K562 (cell line): Measurements from ENCODE around the gene AKT3. TPM values are rescaled to one million over a fixed set of nuclear protein-coding genes. Genes with fewer than 3 reads are reported as not detected.

Experiments used
- ATAC-seq: fragments of 200-7000 bp; cut with Tn5 transposase; 3 replicates; pipeline ENCODE4 v1.9.1; 2020; ENCODE audit warnings: moderate library complexity
- BruUV-seq: library from RNA; stranded (reverse); fragments of 400-500 nt; replicated peaks from 2 replicates; lab custom pipeline; 2021; lab: Mats Ljungman, UMichigan
- CTCF ChIA-PET: fragments of 300-600 bp; formaldehyde crosslinking; extraction: SDS; loops from one replicate; lab custom pipeline; 2021; ENCODE audit warnings: low intra/inter-chr PET ratio; lab: Yijun Ruan, JAX
- POLR2A ChIA-PET: fragments of 300-600, 350-650 bp; sonication (Branson Sonifier 250); formaldehyde crosslinking; extraction: SDS; loops from one replicate; lab custom pipeline; 2021; ENCODE audit warnings: antibody characterized with exemption, inconsistent platforms; lab: Yijun Ruan, JAX
- DNase-seq, 4 experiments: peaks; one replicate each; pipeline versions ENCODE4 v3.0.0 to v3.0.0-alpha.2; 2011 to 2018; ENCODE audit warnings: low spot score in 3 of 4, mixed read lengths in 3 of 4; ENCODE audit errors: extremely low read depth in 1 of 4
- FAIRE-seq: peaks from 2 replicates; lab custom pipeline; 2011; peaks lifted over from hg19 to GRCh38; lab: Jason Lieb, UNC
- H2AFZ ChIP-seq: 2 replicates; pipeline ENCODE4 v1.6.0; 2011; ENCODE audit warnings: low read depth, low read length, control low read depth, inconsistent platforms
- H3K27ac ChIP-seq: fragments of 200-600 bp; 3 replicates; pipeline ENCODE4 v1.8.0; 2011; ENCODE audit warnings: low read depth, mild to moderate bottlenecking, control low read depth, inconsistent platforms, low read length, moderate library complexity, mixed read lengths; ENCODE audit errors: extremely low read depth
- H3K27me3 ChIP-seq, 2 experiments: fragments of 300-600 bp in 1 of 2; 2 replicates in 1 of 2; 3 replicates in 1 of 2; pipeline versions ENCODE4 v1.6.0 to v1.8.0; 2011; ENCODE audit warnings: inconsistent platforms in 2 of 2, low read length in 2 of 2, mild to moderate bottlenecking in 1 of 2, mixed read lengths in 1 of 2, moderate library complexity in 1 of 2; ENCODE audit not compliant: control insufficient read depth in 2 of 2, insufficient read depth in 2 of 2
- H3K36me3 ChIP-seq: fragments of 300-600 bp; 3 replicates; pipeline ENCODE4 v1.8.0; 2011; ENCODE audit warnings: mild to moderate bottlenecking, low read length, inconsistent platforms; ENCODE audit not compliant: control insufficient read depth, insufficient read depth
- H3K4me1 ChIP-seq, 2 experiments: fragments of 200-600 bp in 1 of 2; replicated peaks in 1 of 2; 2 replicates in 1 of 2; 3 replicates in 1 of 2; pipeline versions ENCODE4 v1.5.1 to v1.8.0; 2011; ENCODE audit warnings: inconsistent platforms in 2 of 2, low read length in 2 of 2, mild to moderate bottlenecking in 1 of 2, mixed read lengths in 1 of 2, moderate library complexity in 1 of 2; ENCODE audit not compliant: control insufficient read depth in 2 of 2, insufficient read depth in 2 of 2
- H3K4me2 ChIP-seq: 2 replicates; pipeline ENCODE4 v1.6.1; 2011; ENCODE audit warnings: low read length, control low read depth, inconsistent platforms, mixed read lengths; ENCODE audit not compliant: insufficient read depth
- H3K4me3 ChIP-seq: fragments of 200-600 bp; sonication (generic), shearing (Covaris generic); 2 replicates; pipeline ENCODE4 v1.5.1; 2016; ENCODE audit warnings: control low read depth, inconsistent platforms
- H3K79me2 ChIP-seq: fragments of 200-600 bp; 3 replicates; pipeline ENCODE4 v1.8.0; 2011; ENCODE audit warnings: low read length, inconsistent platforms; ENCODE audit not compliant: control insufficient read depth, insufficient read depth
- H3K9ac ChIP-seq, 2 experiments: 2 replicates each; pipeline versions ENCODE4 v1.6.0 to v1.6.1; 2011; ENCODE audit warnings: low read depth in 2 of 2, low read length in 2 of 2, control low read depth in 1 of 2, inconsistent platforms in 1 of 2, mild to moderate bottlenecking in 1 of 2, mixed read lengths in 1 of 2; ENCODE audit not compliant: insufficient read depth in 1 of 2
- H3K9me1 ChIP-seq: one replicate; pipeline ENCODE4 v1.6.0; 2011; ENCODE audit warnings: inconsistent platforms, mild to moderate bottlenecking, low read length, moderate library complexity; ENCODE audit not compliant: control insufficient read depth, insufficient read depth
- H3K9me3 ChIP-seq: replicated peaks from 2 replicates; pipeline ENCODE4 v1.5.1; 2011; ENCODE audit warnings: low read depth, low read length, inconsistent platforms; ENCODE audit not compliant: control insufficient read depth, insufficient read depth
- H4K20me1 ChIP-seq: replicated peaks from 2 replicates; pipeline ENCODE4 v1.6.1; 2011; ENCODE audit warnings: low read length, inconsistent platforms, mixed read lengths; ENCODE audit not compliant: control insufficient read depth, insufficient read depth
- ETS2 ChIP-seq: IDR thresholded peaks from 2 replicates; pipeline ENCODE4 v1.6.1; 2016; ENCODE audit warnings: borderline replicate concordance, missing genetic modification characterization, mild to moderate bottlenecking, moderate library complexity, missing compliant biosample characterization; ENCODE audit not compliant: poor library complexity, severe bottlenecking
- ETV5 ChIP-seq: sonication (generic); formaldehyde crosslinking; IDR thresholded peaks from 2 replicates; pipeline ENCODE4 v1.4.0; 2020; ENCODE audit warnings: low read depth, mild to moderate bottlenecking, missing genetic modification reagents
- FOXK1 ChIP-seq: sonication (generic); formaldehyde crosslinking; IDR thresholded peaks from 2 replicates; pipeline ENCODE4 v1.8.0; 2022; ENCODE audit warnings: missing genetic modification reagents, mild to moderate bottlenecking, borderline replicate concordance
- FOXM1 ChIP-seq, 2 experiments: fragments of 450-650 bp in 1 of 2; sonication (generic) in 1 of 2; formaldehyde crosslinking in 1 of 2; IDR thresholded peaks; 2 replicates each; pipeline versions ENCODE4 v1.6.1 to v1.9.0; 2017 to 2022; ENCODE audit warnings: low read depth in 2 of 2, mild to moderate bottlenecking in 2 of 2, missing genetic modification reagents in 1 of 2, moderate library complexity in 1 of 2
- HDAC3 ChIP-seq: fragments of 450-650 bp; IDR thresholded peaks from 2 replicates; pipeline ENCODE4 v1.6.1; 2018; ENCODE audit warnings: borderline replicate concordance, mild to moderate bottlenecking, moderate library complexity; ENCODE audit not compliant: partially characterized antibody
- NELFE ChIP-seq: IDR thresholded peaks from 2 replicates; pipeline ENCODE4 v1.6.1; 2011; ENCODE audit warnings: mild to moderate bottlenecking; ENCODE audit not compliant: insufficient read depth, insufficient read length
- TCF3 ChIP-seq: sonication (generic); formaldehyde crosslinking; IDR thresholded peaks from 2 replicates; pipeline ENCODE4 v1.4.0; 2020; ENCODE audit warnings: mild to moderate bottlenecking, missing genetic modification reagents
- WGBS: fragments of 100-300 bp; shearing (Covaris generic); methylation state at CpG from one replicate; pipeline ENCODE4 v1.1.6; 2016; ENCODE audit warnings: low coverage, mixed read lengths; ENCODE audit not compliant: insufficient coverage; ENCODE audit errors: missing lambda C conversion rate; 5-methylcytosine and 5-hydroxymethylcytosine counted together
- in situ Hi-C: fragments of 300-500 bp; cut with MboI; formaldehyde crosslinking; loops from 4 replicates; pipeline ENCODE4 v1.15.0; 2018; ENCODE audit warnings: inconsistent platforms, mixed read lengths
- intact Hi-C: fragments of 100-400 bp; cut with micrococcal nuclease; formaldehyde crosslinking; loops from 2 replicates; pipeline ENCODE4 v1.14.2; 2022
- polyA plus RNA-seq, 8 experiments: library from polyadenylated mRNA; depleted of rRNA in 4 of 8; stranded (reverse) in 5 of 8; unstranded in 3 of 8; fragments of >200 nt; fragmentation: Nextera tagmentation in 2 of 8; fragmentation: Illumina TruSeq in 1 of 8; extraction: Ambion mirVana in 2 of 8; extraction: Trizol in 1 of 8; gene quantifications; 2 replicates each; pipeline versions ENCODE4 v1.2.1 to v1.2.3, GENCODE V29; 2011 to 2014; ENCODE audit warnings: inconsistent platforms in 1 of 8, missing spikeins in 1 of 8
- total RNA-seq, 7 experiments: library from RNA; depleted of rRNA in 6 of 7; stranded (reverse); fragments of >200 nt in 6 of 7; fragmentation: Illumina TruSeq in 2 of 7; extraction: Trizol in 2 of 7; gene quantifications; 2 replicates each; pipeline versions ENCODE4 v1.2.1 to v1.2.3, GENCODE V29; 2011 to 2021; ENCODE audit warnings: low replicate concordance in 1 of 7
- TF ChIP-seq, protein P1 (sequence below): fragments of 250-450 bp; sonication (Bioruptor Pico); IDR thresholded peaks from 2 replicates; pipeline ENCODE4 v1.8.0; 2021; ENCODE audit warnings: moderate library complexity, mild to moderate bottlenecking, inconsistent platforms
- TF ChIP-seq, protein P2 (sequence below): sonication (generic); formaldehyde crosslinking; IDR thresholded peaks from 2 replicates; pipeline ENCODE4 v1.8.0; 2023; ENCODE audit warnings: missing genetic modification reagents, mild to moderate bottlenecking, borderline replicate concordance

Gene AKT3
- total and polyA plus RNA-seq, 9 of the 15 experiments (the other 6 are each of a cell fraction or from before 2014, with no cell fraction given): 0.04 to 0.54 (median 0.18) TPM; not detected in 1

DNA sequence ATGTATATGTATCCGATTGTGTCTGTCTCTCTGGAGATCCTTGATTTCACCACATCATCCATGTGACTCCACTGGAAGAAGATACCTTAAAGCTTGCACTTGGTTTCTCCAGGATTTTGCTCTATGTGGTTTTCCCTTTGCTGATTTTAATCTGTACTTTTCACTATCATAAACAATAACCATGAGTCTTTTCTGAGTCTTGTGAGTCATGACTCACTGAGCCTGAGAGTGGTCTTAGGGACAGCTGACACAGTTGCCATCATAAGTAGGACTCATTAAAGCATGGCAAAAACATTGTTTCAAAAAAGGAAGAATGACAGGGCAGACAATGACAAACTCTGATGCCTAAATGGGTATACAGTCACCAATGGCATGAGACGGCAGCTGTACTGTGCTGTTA lies 226.2 kb downstream of the AKT3 start:
- Histone ChIP-seq H4K20me1 (no peaks in the 10 kb centered on the region), H3K9ac (no peak overlapping the region), H3K9me1 (no peaks in the 10 kb centered on the region), H3K36me3 (no peaks in the 10 kb centered on the region), H3K27me3 (no peaks in the 10 kb centered on the region), H3K27ac (no peak overlapping the region), H3K4me1 (no peaks in the 10 kb centered on the region), H2AFZ (no peak overlapping the region), H3K4me3 (no peak overlapping the region), H3K4me2 (no peak overlapping the region), H3K79me2 (no peaks in the 10 kb centered on the region), H3K9me3 (no peaks in the 10 kb centered on the region)
- in situ Hi-C loops: no loop called here
- intact Hi-C loops: no loop called here
- no peak for DNase-seq
- WGBS: 4% methylated on average over 2 of the region's 2 CpGs
- no peak for FAIRE-seq
- ChIA-PET CTCF (no interaction called here), POLR2A (interaction anchor here (0.7 kb wide), 1 partner anchor 134 kb away, joined by 3 read pairs; no protein-coding TSS in a partner anchor)
- TF ChIP-seq HDAC3 (no peak), FOXK1 (CRISPR knock-in tag) (no peak), TCF3 (no peak)
- TF ChIP-seq, protein P1, sequence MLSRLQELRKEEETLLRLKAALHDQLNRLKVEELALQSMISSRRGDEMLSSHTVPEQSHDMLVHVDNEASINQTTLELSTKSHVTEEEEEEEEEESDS (CRISPR knock-in tag): no peak
- no peak for ATAC-seq
- BruUV-seq: no TSS peak

DNA sequence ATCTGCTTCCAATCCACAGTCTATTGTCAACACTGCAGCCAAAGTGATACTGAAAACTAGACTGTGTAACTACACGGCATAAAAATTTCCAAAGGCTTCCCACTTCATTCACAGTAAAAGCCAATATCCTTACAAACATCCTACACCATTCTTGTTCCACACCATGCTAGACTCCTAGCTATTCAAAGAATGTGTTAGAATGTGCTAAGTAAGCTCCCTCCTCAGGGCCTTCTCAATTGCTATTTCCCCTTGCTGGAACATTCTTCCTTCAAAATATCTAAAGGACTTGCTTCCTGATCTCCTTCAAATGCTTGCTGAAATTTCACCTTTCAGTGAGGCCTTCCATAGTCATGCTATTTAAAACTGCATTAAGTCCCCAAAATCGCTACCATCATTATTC lies 228.1 kb downstream of the AKT3 start:
- ATAC-seq (no peak), FAIRE-seq (no peak), DNase-seq (no peak)
- Histone ChIP-seq H3K4me1 (no peaks in the 10 kb centered on the region), H3K79me2 (no peaks in the 10 kb centered on the region), H3K9ac (no peak overlapping the region), H3K4me3 (no peak overlapping the region), H3K9me3 (no peaks in the 10 kb centered on the region), H3K27me3 (no peaks in the 10 kb centered on the region), H3K36me3 (no peaks in the 10 kb centered on the region), H3K4me2 (no peak overlapping the region), H2AFZ (no peak overlapping the region), H4K20me1 (no peaks in the 10 kb centered on the region), H3K9me1 (no peaks in the 10 kb centered on the region), H3K27ac (no peak overlapping the region)
- intact Hi-C loops: no loop called here
- in situ Hi-C loops: no loop called here
- 0% methylated on average over 2 of the region's 2 CpGs for WGBS
- POLR2A ChIA-PET: no interaction called here
- CTCF ChIA-PET: no interaction called here
- BruUV-seq: no TSS peak
- no peak for TF ChIP-seq ETV5 (CRISPR knock-in tag)
- TF ChIP-seq ETS2 (tag): no peak
- TF ChIP-seq FOXM1 (IDR thresholded peaks at IDR 0.05; ENCODE audit: low read depth): no peak
- TF ChIP-seq FOXM1 (CRISPR knock-in tag; IDR thresholded peaks at IDR 0.05; ENCODE audit: low read depth): no peak
- TF ChIP-seq, protein P2, sequence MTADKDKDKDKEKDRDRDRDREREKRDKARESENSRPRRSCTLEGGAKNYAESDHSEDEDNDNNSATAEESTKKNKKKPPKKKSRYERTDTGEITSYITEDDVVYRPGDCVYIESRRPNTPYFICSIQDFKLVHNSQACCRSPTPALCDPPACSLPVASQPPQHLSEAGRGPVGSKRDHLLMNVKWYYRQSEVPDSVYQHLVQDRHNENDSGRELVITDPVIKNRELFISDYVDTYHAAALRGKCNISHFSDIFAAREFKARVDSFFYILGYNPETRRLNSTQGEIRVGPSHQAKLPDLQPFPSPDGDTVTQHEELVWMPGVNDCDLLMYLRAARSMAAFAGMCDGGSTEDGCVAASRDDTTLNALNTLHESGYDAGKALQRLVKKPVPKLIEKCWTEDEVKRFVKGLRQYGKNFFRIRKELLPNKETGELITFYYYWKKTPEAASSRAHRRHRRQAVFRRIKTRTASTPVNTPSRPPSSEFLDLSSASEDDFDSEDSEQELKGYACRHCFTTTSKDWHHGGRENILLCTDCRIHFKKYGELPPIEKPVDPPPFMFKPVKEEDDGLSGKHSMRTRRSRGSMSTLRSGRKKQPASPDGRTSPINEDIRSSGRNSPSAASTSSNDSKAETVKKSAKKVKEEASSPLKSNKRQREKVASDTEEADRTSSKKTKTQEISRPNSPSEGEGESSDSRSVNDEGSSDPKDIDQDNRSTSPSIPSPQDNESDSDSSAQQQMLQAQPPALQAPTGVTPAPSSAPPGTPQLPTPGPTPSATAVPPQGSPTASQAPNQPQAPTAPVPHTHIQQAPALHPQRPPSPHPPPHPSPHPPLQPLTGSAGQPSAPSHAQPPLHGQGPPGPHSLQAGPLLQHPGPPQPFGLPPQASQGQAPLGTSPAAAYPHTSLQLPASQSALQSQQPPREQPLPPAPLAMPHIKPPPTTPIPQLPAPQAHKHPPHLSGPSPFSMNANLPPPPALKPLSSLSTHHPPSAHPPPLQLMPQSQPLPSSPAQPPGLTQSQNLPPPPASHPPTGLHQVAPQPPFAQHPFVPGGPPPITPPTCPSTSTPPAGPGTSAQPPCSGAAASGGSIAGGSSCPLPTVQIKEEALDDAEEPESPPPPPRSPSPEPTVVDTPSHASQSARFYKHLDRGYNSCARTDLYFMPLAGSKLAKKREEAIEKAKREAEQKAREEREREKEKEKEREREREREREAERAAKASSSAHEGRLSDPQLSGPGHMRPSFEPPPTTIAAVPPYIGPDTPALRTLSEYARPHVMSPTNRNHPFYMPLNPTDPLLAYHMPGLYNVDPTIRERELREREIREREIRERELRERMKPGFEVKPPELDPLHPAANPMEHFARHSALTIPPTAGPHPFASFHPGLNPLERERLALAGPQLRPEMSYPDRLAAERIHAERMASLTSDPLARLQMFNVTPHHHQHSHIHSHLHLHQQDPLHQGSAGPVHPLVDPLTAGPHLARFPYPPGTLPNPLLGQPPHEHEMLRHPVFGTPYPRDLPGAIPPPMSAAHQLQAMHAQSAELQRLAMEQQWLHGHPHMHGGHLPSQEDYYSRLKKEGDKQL (CRISPR knock-in tag): no peak
- TF ChIP-seq NELFE: no peak
